GM23338 (cell line): ENCODE measurements around the gene NHSL1. TPM values are rescaled to one million over a fixed set of nuclear protein-coding genes. Genes with fewer than 3 reads are reported as not detected.

Source experiments
- ATAC-seq: fragments of 200-7000 bp; cut with Tn5 transposase; 3 replicates; pipeline ENCODE4 v1.9.1; 2020
- DNase-seq: peaks from one replicate; pipeline ENCODE4 v3.0.0-alpha.2; 2015; ENCODE audit warnings: low spot score
- H2AFZ ChIP-seq: fragments of 200-600 bp; sonication (generic); 2 replicates; pipeline ENCODE4 v1.8.0; 2016; ENCODE audit warnings: antibody characterized with exemption, mild to moderate bottlenecking, moderate library complexity
- H3F3A ChIP-seq: fragments of 200-600 bp; sonication (generic); replicated peaks from 2 replicates; pipeline ENCODE4 v1.8.0; 2017; ENCODE audit warnings: antibody characterized with exemption, mixed run types, low read depth
- H3K27ac ChIP-seq: fragments of 200-600 bp; sonication (generic); 2 replicates; pipeline ENCODE4 v1.6.1; 2016; ENCODE audit warnings: low read depth
- H3K27me3 ChIP-seq: fragments of 200-600 bp; sonication (generic); 2 replicates; pipeline ENCODE4 v1.8.0; 2016; ENCODE audit warnings: mild to moderate bottlenecking, mixed run types, moderate library complexity; ENCODE audit not compliant: insufficient read depth
- H3K36me3 ChIP-seq: fragments of 200-600 bp; sonication (generic); 2 replicates; pipeline ENCODE4 v1.8.0; 2016; ENCODE audit warnings: mild to moderate bottlenecking; ENCODE audit not compliant: insufficient read depth
- H3K4me1 ChIP-seq: fragments of 200-600 bp; sonication (generic); 2 replicates; pipeline ENCODE4 v1.8.0; 2016; ENCODE audit warnings: mild to moderate bottlenecking, moderate library complexity; ENCODE audit not compliant: insufficient read depth
- H3K4me2 ChIP-seq: fragments of 200-600 bp; sonication (generic); 2 replicates; pipeline ENCODE4 v1.7.1; 2017; ENCODE audit warnings: mixed run types
- H3K4me3 ChIP-seq: fragments of 200-600 bp; sonication (generic); 2 replicates; pipeline ENCODE4 v1.6.1; 2016; ENCODE audit warnings: mixed run types
- H3K79me2 ChIP-seq: fragments of 200-600 bp; sonication (generic); replicated peaks from 2 replicates; pipeline ENCODE4 v1.8.0; 2017; ENCODE audit warnings: mild to moderate bottlenecking; ENCODE audit not compliant: insufficient read depth
- H3K9me2 ChIP-seq: fragments of 200-600 bp; sonication (generic); 2 replicates; pipeline ENCODE4 v1.8.0; 2017; ENCODE audit not compliant: insufficient read depth
- H4K20me1 ChIP-seq: fragments of 200-600 bp; sonication (generic); replicated peaks from 2 replicates; pipeline ENCODE4 v1.8.0; 2017; ENCODE audit warnings: mild to moderate bottlenecking; ENCODE audit not compliant: insufficient read depth
- H3K27ac Mint-ChIP-seq: 2 replicates; pipeline ENCODE4 v1.8.0; 2020; ENCODE audit warnings: inconsistent platforms, mild to moderate bottlenecking, moderate library complexity, mixed read lengths
- H3K27me3 Mint-ChIP-seq: 3 replicates; pipeline ENCODE4 v1.8.0; 2022; ENCODE audit warnings: low read depth, mild to moderate bottlenecking, moderate library complexity, mixed read lengths, inconsistent platforms; ENCODE audit not compliant: insufficient read depth, poor library complexity
- H3K36me3 Mint-ChIP-seq: 3 replicates; pipeline ENCODE4 v1.8.0; 2021; ENCODE audit warnings: low read depth, mild to moderate bottlenecking, inconsistent platforms, moderate library complexity, mixed read lengths
- H3K4me1 Mint-ChIP-seq: 3 replicates; pipeline ENCODE4 v1.8.0; 2020; ENCODE audit warnings: mild to moderate bottlenecking, inconsistent platforms, mixed read lengths
- H3K4me3 Mint-ChIP-seq: 3 replicates; pipeline ENCODE4 v1.8.0; 2021; ENCODE audit warnings: moderate library complexity, mild to moderate bottlenecking, inconsistent platforms, mixed read lengths
- H3K9me3 Mint-ChIP-seq: 3 replicates; pipeline ENCODE4 v1.8.0; 2020; ENCODE audit warnings: moderate library complexity, mild to moderate bottlenecking, inconsistent platforms, mixed read lengths
- CTCF ChIP-seq, 2 experiments: fragments of 200-600 bp in 1 of 2; sonication (generic) in 1 of 2; conservative IDR thresholded peaks; 2 replicates each; pipeline versions ENCODE4 v1.5.1 to v1.6.1; 2016 to 2017; ENCODE audit warnings: antibody characterized with exemption in 2 of 2, low read depth in 2 of 2, mild to moderate bottlenecking in 2 of 2, moderate library complexity in 1 of 2
- JUNB ChIP-seq: IDR thresholded peaks from one replicate; pipeline ENCODE4 v1.6.1; 2016; ENCODE audit warnings: antibody characterized with exemption; ENCODE audit not compliant: unreplicated experiment
- STAT1 ChIP-seq: IDR thresholded peaks from one replicate; pipeline ENCODE4 v1.6.1; 2016; ENCODE audit warnings: antibody characterized with exemption; ENCODE audit not compliant: unreplicated experiment
- ZNF114 ChIP-seq: fragments of 250-450 bp; sonication (Bioruptor Pico); IDR thresholded peaks from 2 replicates; pipeline ENCODE4 v1.5.0; 2020; ENCODE audit warnings: mild to moderate bottlenecking, moderate library complexity
- ZNF462 ChIP-seq: fragments of 250-450 bp; sonication (Bioruptor Pico); IDR thresholded peaks from 2 replicates; pipeline ENCODE4 v1.5.0; 2020; ENCODE audit warnings: mild to moderate bottlenecking, moderate library complexity
- polyA plus RNA-seq: library from polyadenylated mRNA; unstranded; fragments of >200 nt; fragmentation: Nextera tagmentation; extraction: Ambion mirVana; gene quantifications from 2 replicates; pipeline ENCODE4 v1.2.1, GENCODE V29; 2016
- total RNA-seq: library from RNA; depleted of rRNA; stranded (reverse); fragments of >200 nt; shearing (Covaris generic); gene quantifications from 2 replicates; pipeline ENCODE4 v1.2.3, GENCODE V29; 2014

NHSL1 gene
- total and polyA plus RNA-seq, 2 experiments from 2014 or later: 11.2 to 24.5 TPM

DNA sequence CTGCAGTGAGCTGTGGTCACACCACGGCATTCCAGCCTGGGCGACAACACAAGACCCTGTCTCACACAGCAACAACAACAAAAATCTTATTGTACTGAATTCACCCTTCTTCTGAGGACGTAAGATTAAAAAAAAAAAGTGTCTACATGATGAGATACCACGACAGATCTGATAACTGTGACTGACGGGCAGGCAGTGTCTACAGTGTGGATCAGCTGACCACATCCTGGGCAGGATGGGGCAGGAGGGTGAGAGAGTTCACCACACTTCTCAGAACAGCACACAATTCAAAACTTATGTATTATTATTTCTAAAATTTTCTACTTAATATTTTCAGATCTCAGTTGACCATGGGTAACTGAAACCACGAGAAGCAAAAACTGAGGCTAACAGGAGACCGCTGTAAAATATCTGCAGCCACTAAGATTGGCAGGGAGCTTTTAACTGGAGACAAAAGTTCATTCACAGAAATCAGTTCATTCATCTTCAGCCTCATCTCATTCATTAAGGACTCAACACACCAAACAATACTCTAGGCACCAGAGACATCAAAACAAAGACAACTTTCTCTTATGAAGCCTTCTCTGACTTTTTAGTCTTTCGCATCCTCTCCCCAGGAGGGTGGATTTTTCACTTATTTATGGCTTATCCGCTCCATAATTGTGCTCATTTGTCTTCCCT is 15.7 kb upstream of the NHSL1 start (continued):
- no peak for TF ChIP-seq ZNF462 (CRISPR knock-in tag)
- no peak for TF ChIP-seq CTCF (conservative IDR thresholded peaks at IDR 0.05; ENCODE audit: low read depth in 2 of 2)
- TF ChIP-seq JUNB: no peak

DNA sequence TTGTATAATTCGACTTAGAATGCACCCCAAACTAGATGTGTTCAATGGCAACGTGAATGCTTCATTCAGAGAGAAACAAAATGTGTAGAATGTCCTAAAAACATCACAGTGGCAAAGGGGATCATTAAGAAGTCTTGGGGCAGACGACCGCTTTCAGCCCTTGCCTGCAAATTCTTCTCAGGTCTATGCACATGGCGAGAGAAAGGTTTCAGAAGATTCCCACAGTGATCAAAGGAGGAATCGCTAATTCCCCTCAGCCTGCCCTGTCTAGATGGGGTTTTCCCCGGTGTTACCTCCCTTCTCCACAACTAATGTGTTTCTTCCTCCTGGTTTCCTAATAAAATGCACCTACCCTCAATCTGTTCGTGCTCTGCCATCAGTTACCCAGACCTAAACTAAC is 13.3 kb upstream of the NHSL1 start:
- H3K36me3 ChIP-seq: no peaks in the 10 kb centered on the region
- peak overlapping the region; percentile 58 for H3K4me2 ChIP-seq
- H3K9me2 ChIP-seq: no peaks in the 10 kb centered on the region
- Mint-ChIP-seq H3K9me3 (peaks cover under 1% of the 10 kb centered on the region; the same call in 2 of the 3 replicates), H3K27ac (no peak overlapping the region), H3K4me3 (peak overlapping the region; percentile 18; the same call in 1 of the 3 replicates), H3K36me3 (peaks cover under 1% of the 10 kb centered on the region; the same call in 2 of the 3 replicates), H3K27me3 (peaks cover 2% of the 10 kb centered on the region), H3K4me1 (peaks cover 38% of the 10 kb centered on the region)
- H3K79me2 ChIP-seq: peaks cover 33% of the 10 kb centered on the region
- DNase-seq: peak; percentile 59
- TF ChIP-seq JUNB: no peak
- no peak for TF ChIP-seq STAT1
- no peak for TF ChIP-seq ZNF114 (CRISPR knock-in tag)
- no peaks in the 10 kb centered on the region for H4K20me1 ChIP-seq
- no peak overlapping the region for H2AFZ ChIP-seq
- H3F3A ChIP-seq: no peaks in the 10 kb centered on the region
- H3K27ac ChIP-seq: peak overlapping the region; percentile 52; the same call in 1 of the 2 replicates
- ATAC-seq: peak; percentile 72
- no peaks in the 10 kb centered on the region for H3K27me3 ChIP-seq
- H3K4me3 ChIP-seq: no peak overlapping the region
- peaks cover 18% of the 10 kb centered on the region for H3K4me1 ChIP-seq
